Measurements from ENCODE around the gene DUOX1. TPM values are rescaled to one million over a fixed set of nuclear protein-coding genes. Genes with fewer than 3 reads are reported as not detected.

DUOX1 gene
- total and polyA plus RNA-seq, 2 donors, result 0.61 to 4.3 TPM

- 23% methylated on average over 33 of the region's 33 CpGs for WGBS
- Histone ChIP-seq H3K4me3 (ENCODE audit: low read length in 2 of 2) (peak overlapping the region in 1 of 2 donors; percentile 17), H3K36me3 (ENCODE audit: control insufficient read depth in 2 of 2, insufficient read depth in 2 of 2, low read length in 1 of 2) (no peaks in the 10 kb centered on the region), H3K4me1 (ENCODE audit: control insufficient read depth in 2 of 2, insufficient read depth in 2 of 2, low read length in 2 of 2) (peaks cover 0 to 5% of the 10 kb centered on the region in 2 donors), H3K27me3 (ENCODE audit: control insufficient read depth in 2 of 2, insufficient read depth in 1 of 2, low read length in 1 of 2) (peaks cover 52 to 87% of the 10 kb centered on the region in 2 donors), H3K9me3 (ENCODE audit: control insufficient read depth in 2 of 2, insufficient read depth in 1 of 2, low read length in 1 of 2) (peaks cover 0 to 5% of the 10 kb centered on the region in 2 donors), H3K27ac (ENCODE audit: low read depth in 1 of 2, low read length in 1 of 2) (no peak overlapping the region)
- no peak for DNase-seq (ENCODE audit: low read depth in 6 of 9, low spot score in 9 of 9)
Observed at GRCh38 chr15:45117308-45118130, 12.3 kb upstream of the DUOX1 start.

- Histone ChIP-seq H3K4me3 (ENCODE audit: low read length in 2 of 2) (peak overlapping the region in 1 of 2 donors; percentile 17), H3K4me1 (ENCODE audit: control insufficient read depth in 2 of 2, insufficient read depth in 2 of 2, low read length in 2 of 2) (peaks cover 0 to 5% of the 10 kb centered on the region in 2 donors), H3K36me3 (ENCODE audit: control insufficient read depth in 2 of 2, insufficient read depth in 2 of 2, low read length in 1 of 2) (no peaks in the 10 kb centered on the region), H3K9me3 (ENCODE audit: control insufficient read depth in 2 of 2, insufficient read depth in 1 of 2, low read length in 1 of 2) (peaks cover 0 to 5% of the 10 kb centered on the region in 2 donors), H3K27me3 (ENCODE audit: control insufficient read depth in 2 of 2, insufficient read depth in 1 of 2, low read length in 1 of 2) (peaks cover 45 to 87% of the 10 kb centered on the region in 2 donors), H3K27ac (ENCODE audit: low read depth in 1 of 2, low read length in 1 of 2) (no peak overlapping the region)
- WGBS, result under 1% methylated on average over 14 of the region's 14 CpGs
- DNase-seq (ENCODE audit: low read depth in 6 of 9, low spot score in 9 of 9), result peak; percentile 63 to 91 (median 82)
Observed at GRCh38 chr15:45118131-45118588, 11.6 kb upstream of the DUOX1 start.

GRCh38 chr15:45118996-45119395, 10.8 kb upstream of the DUOX1 start:
- no peak overlapping the region for H3K27ac ChIP-seq (ENCODE audit: low read depth in 1 of 2, low read length in 1 of 2)
- no peak for DNase-seq (ENCODE audit: low read depth in 6 of 9, low spot score in 9 of 9)

DNA sequence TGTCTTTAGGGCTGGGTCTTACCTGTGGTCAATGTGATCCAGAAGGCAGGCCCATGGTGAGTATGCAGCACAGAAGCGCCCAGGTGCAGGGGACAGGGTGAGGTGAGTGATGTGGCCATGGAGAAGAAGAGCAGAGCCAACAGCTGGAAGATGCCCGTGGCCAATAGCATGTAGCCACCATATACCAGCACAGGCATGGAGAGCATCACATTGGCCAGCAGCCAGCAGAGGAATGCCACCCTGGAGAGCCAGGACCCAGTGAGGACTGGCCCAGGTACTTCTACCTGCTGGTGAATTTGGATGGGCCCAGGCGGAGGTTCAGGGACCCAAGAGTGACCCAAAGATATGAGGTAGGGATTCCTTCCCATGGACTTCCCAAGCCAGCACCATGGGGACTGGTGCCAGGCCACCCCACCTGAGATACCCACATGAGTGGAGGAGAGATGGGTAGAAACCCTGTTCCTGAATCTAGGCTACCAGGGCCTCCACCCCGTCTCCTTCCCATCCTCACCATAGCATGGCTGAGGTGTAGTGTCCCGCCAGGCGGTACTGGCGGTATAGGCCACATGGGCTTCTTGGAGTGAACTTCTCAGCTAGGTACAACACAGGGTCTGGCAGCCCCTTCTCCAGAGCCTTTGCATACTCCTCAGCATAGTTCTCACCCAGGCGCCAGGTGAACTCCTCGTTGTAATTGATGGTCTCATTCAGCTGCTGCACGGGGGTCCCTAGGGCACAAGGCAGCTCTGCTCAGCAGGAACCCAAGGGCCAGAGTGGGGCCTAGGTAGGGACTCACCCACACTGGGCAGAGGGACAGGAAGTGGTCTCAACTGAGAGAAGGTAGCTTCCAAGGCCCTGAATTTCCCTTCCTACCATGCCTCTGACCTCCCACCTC, 9.5 kb upstream of the DUOX1 start:
- peaks cover 0 to 5% of the 10 kb centered on the region in 2 donors for H3K4me1 ChIP-seq (ENCODE audit: control insufficient read depth in 2 of 2, insufficient read depth in 2 of 2, low read length in 2 of 2)
- 97% methylated on average over 10 of the region's 10 CpGs for WGBS
- peaks cover 26 to 82% of the 10 kb centered on the region in 2 donors for H3K27me3 ChIP-seq (ENCODE audit: control insufficient read depth in 2 of 2, insufficient read depth in 1 of 2, low read length in 1 of 2)
- H3K27ac ChIP-seq (ENCODE audit: low read depth in 1 of 2, low read length in 1 of 2), result no peak overlapping the region
- H3K36me3 ChIP-seq (ENCODE audit: control insufficient read depth in 2 of 2, insufficient read depth in 2 of 2, low read length in 1 of 2), result no peaks in the 10 kb centered on the region
- no peak for DNase-seq (ENCODE audit: low read depth in 6 of 9, low spot score in 9 of 9)
- H3K9me3 ChIP-seq (ENCODE audit: control insufficient read depth in 2 of 2, insufficient read depth in 1 of 2, low read length in 1 of 2), result peaks cover 0 to 5% of the 10 kb centered on the region in 2 donors
- H3K4me3 ChIP-seq (ENCODE audit: low read length in 2 of 2), result no peak overlapping the region

More at GRCh38 chr15:45118996-45119395, 10.8 kb upstream of the DUOX1 start:
- H3K4me3 ChIP-seq (ENCODE audit: low read length in 2 of 2), result no peak overlapping the region
- peaks cover 0 to 5% of the 10 kb centered on the region in 2 donors for H3K9me3 ChIP-seq (ENCODE audit: control insufficient read depth in 2 of 2, insufficient read depth in 1 of 2, low read length in 1 of 2)
- 96% methylated on average over 5 of the region's 5 CpGs for WGBS
- H3K4me1 ChIP-seq (ENCODE audit: control insufficient read depth in 2 of 2, insufficient read depth in 2 of 2, low read length in 2 of 2), result peaks cover 0 to 5% of the 10 kb centered on the region in 2 donors
- no peaks in the 10 kb centered on the region for H3K36me3 ChIP-seq (ENCODE audit: control insufficient read depth in 2 of 2, insufficient read depth in 2 of 2, low read length in 1 of 2)
- peaks cover 39 to 87% of the 10 kb centered on the region in 2 donors for H3K27me3 ChIP-seq (ENCODE audit: control insufficient read depth in 2 of 2, insufficient read depth in 1 of 2, low read length in 1 of 2)

DNA sequence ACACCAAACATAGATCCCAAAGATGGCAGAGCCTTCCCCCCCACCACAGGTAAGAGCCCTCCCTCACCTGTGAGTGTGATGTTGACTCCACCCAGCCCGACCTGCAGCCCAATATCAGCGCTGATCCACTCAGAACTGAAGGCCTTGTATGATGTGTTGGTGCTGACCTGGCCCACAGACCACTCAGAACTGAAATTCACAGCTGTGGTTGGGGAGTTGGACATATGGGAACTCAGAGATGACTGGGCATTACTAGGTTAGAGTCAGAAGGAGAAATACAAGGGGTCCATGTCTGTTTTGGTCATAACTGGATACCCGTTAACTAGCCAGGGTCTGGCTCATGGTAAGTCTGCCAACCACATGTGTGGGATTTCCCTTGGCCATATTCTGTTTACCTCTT, 8.8 kb upstream of the DUOX1 start:
- DNase-seq (ENCODE audit: low read depth in 6 of 9, low spot score in 9 of 9), result no peak
- 97% methylated on average over 3 of the region's 3 CpGs for WGBS
- peaks cover 0 to 5% of the 10 kb centered on the region in 2 donors for H3K9me3 ChIP-seq (ENCODE audit: control insufficient read depth in 2 of 2, insufficient read depth in 1 of 2, low read length in 1 of 2)
- H3K27ac ChIP-seq (ENCODE audit: low read depth in 1 of 2, low read length in 1 of 2), result no peak overlapping the region
- no peaks in the 10 kb centered on the region for H3K36me3 ChIP-seq (ENCODE audit: control insufficient read depth in 2 of 2, insufficient read depth in 2 of 2, low read length in 1 of 2)
- H3K4me1 ChIP-seq (ENCODE audit: control insufficient read depth in 2 of 2, insufficient read depth in 2 of 2, low read length in 2 of 2), result peaks cover 0 to 5% of the 10 kb centered on the region in 2 donors
- H3K4me3 ChIP-seq (ENCODE audit: low read length in 2 of 2), result no peak overlapping the region
- peaks cover 24 to 80% of the 10 kb centered on the region in 2 donors for H3K27me3 ChIP-seq (ENCODE audit: control insufficient read depth in 2 of 2, insufficient read depth in 1 of 2, low read length in 1 of 2)

- Histone ChIP-seq H3K9me3 (ENCODE audit: control insufficient read depth in 2 of 2, insufficient read depth in 1 of 2, low read length in 1 of 2) (peaks cover 0 to 5% of the 10 kb centered on the region in 2 donors), H3K4me3 (ENCODE audit: low read length in 2 of 2) (no peak overlapping the region), H3K27ac (ENCODE audit: low read depth in 1 of 2, low read length in 1 of 2) (no peak overlapping the region), H3K36me3 (ENCODE audit: control insufficient read depth in 2 of 2, insufficient read depth in 2 of 2, low read length in 1 of 2) (no peaks in the 10 kb centered on the region), H3K27me3 (ENCODE audit: control insufficient read depth in 2 of 2, insufficient read depth in 1 of 2, low read length in 1 of 2) (peaks cover 20 to 75% of the 10 kb centered on the region in 2 donors), H3K4me1 (ENCODE audit: control insufficient read depth in 2 of 2, insufficient read depth in 2 of 2, low read length in 2 of 2) (peaks cover 0 to 5% of the 10 kb centered on the region in 2 donors)
- no peak for DNase-seq (ENCODE audit: low read depth in 6 of 9, low spot score in 9 of 9)
- WGBS, result 71% methylated on average over 9 of the region's 9 CpGs
Observed at GRCh38 chr15:45121706-45122417, 7.9 kb upstream of the DUOX1 start.

DNA sequence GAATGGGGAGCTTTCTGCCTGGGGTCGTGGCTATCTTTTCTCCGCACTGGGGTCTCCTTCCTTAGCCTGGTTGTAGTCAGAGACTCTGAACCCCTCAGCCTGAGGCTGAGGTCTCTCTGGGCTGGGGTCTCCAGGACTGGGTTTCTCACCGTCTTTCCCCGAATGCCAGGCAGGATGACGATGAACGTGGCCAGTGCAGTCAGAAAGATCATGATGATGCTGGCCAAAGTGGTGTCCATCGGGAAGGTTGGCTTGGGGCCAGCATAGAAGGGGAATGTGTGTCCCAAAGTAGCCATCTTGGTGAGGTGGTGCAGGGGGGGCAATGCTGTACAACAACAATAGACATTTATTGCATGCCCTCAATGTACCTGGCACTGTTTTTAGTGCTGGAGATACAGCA, 7.1 kb upstream of the DUOX1 start:
- H3K4me3 ChIP-seq (ENCODE audit: low read length in 2 of 2), result no peak overlapping the region
- no peak overlapping the region for H3K27ac ChIP-seq (ENCODE audit: low read depth in 1 of 2, low read length in 1 of 2)
- no peaks in the 10 kb centered on the region for H3K36me3 ChIP-seq (ENCODE audit: control insufficient read depth in 2 of 2, insufficient read depth in 2 of 2, low read length in 1 of 2)
- peaks cover 0 to 3% of the 10 kb centered on the region in 2 donors for H3K9me3 ChIP-seq (ENCODE audit: control insufficient read depth in 2 of 2, insufficient read depth in 1 of 2, low read length in 1 of 2)
- DNase-seq (ENCODE audit: low read depth in 6 of 9, low spot score in 9 of 9), result no peak
- H3K4me1 ChIP-seq (ENCODE audit: control insufficient read depth in 2 of 2, insufficient read depth in 2 of 2, low read length in 2 of 2), result peaks cover 0 to 2% of the 10 kb centered on the region in 2 donors
- peaks cover 12 to 73% of the 10 kb centered on the region in 2 donors for H3K27me3 ChIP-seq (ENCODE audit: control insufficient read depth in 2 of 2, insufficient read depth in 1 of 2, low read length in 1 of 2)
- 91% methylated on average over 7 of the region's 7 CpGs for WGBS

DNA sequence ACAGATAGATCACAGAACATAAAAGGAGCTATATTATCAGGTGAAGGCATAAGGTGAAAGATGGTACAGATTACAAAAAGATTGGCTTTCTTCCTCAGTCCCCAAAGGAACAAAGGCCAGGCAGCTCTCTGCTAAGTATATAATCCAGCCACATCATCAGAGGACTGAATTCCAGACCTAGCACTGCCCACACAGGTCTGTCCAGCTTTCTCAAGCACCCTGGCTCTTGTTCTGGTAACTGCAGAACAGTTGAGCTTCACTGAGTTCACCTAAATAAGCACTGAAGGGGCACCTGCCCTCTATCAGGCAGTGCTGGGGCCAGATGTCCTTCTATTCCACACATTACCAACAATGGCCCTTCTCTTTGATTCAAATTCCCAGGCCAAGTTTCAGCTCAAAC, 6.4 kb upstream of the DUOX1 start:
- Histone ChIP-seq H3K27ac (ENCODE audit: low read depth in 1 of 2, low read length in 1 of 2) (no peak overlapping the region), H3K36me3 (ENCODE audit: control insufficient read depth in 2 of 2, insufficient read depth in 2 of 2, low read length in 1 of 2) (no peaks in the 10 kb centered on the region), H3K4me1 (ENCODE audit: control insufficient read depth in 2 of 2, insufficient read depth in 2 of 2, low read length in 2 of 2) (no peaks in the 10 kb centered on the region), H3K4me3 (ENCODE audit: low read length in 2 of 2) (no peak overlapping the region), H3K27me3 (ENCODE audit: control insufficient read depth in 2 of 2, insufficient read depth in 1 of 2, low read length in 1 of 2) (peaks cover 15 to 73% of the 10 kb centered on the region in 2 donors), H3K9me3 (ENCODE audit: control insufficient read depth in 2 of 2, insufficient read depth in 1 of 2, low read length in 1 of 2) (no peaks in the 10 kb centered on the region)
- DNase-seq (ENCODE audit: low read depth in 6 of 9, low spot score in 9 of 9), result no peak
